AG10803 (cell line): ENCODE measurements around the gene FARS2.
"Not testable (repeated sequence)": the region's sequence is repeated elsewhere in the genome, so short reads cannot be mapped to it uniquely, and the experiment has no call there.

Source experiments
- DNase-seq: peaks from one replicate; pipeline ENCODE4 v3.0.0; 2010; ENCODE audit warnings: low read depth
- H3K4me3 ChIP-seq: 2 replicates; pipeline ENCODE4 v1.5.1; 2011; ENCODE audit warnings: mild to moderate bottlenecking, low read length, control low read depth
- TF ChIP-seq, protein P1 (sequence below): conservative IDR thresholded peaks from 2 replicates; pipeline ENCODE4 v1.5.1; 2011; ENCODE audit warnings: mild to moderate bottlenecking, low read length, control low read depth, inconsistent platforms

The FARS2 gene

GRCh38 chr6:5645328-5646290 is 384.3 kb downstream of the FARS2 start:
- TF ChIP-seq, protein P1, sequence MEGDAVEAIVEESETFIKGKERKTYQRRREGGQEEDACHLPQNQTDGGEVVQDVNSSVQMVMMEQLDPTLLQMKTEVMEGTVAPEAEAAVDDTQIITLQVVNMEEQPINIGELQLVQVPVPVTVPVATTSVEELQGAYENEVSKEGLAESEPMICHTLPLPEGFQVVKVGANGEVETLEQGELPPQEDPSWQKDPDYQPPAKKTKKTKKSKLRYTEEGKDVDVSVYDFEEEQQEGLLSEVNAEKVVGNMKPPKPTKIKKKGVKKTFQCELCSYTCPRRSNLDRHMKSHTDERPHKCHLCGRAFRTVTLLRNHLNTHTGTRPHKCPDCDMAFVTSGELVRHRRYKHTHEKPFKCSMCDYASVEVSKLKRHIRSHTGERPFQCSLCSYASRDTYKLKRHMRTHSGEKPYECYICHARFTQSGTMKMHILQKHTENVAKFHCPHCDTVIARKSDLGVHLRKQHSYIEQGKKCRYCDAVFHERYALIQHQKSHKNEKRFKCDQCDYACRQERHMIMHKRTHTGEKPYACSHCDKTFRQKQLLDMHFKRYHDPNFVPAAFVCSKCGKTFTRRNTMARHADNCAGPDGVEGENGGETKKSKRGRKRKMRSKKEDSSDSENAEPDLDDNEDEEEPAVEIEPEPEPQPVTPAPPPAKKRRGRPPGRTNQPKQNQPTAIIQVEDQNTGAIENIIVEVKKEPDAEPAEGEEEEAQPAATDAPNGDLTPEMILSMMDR = no peak
- no peak overlapping the region for H3K4me3 ChIP-seq
- no peak for DNase-seq

GRCh38 chr6:5652406-5653137 is 391.3 kb downstream of the FARS2 start:
- TF ChIP-seq, protein P1 = no peak
- no peak for DNase-seq
- no peak overlapping the region for H3K4me3 ChIP-seq

DNA sequence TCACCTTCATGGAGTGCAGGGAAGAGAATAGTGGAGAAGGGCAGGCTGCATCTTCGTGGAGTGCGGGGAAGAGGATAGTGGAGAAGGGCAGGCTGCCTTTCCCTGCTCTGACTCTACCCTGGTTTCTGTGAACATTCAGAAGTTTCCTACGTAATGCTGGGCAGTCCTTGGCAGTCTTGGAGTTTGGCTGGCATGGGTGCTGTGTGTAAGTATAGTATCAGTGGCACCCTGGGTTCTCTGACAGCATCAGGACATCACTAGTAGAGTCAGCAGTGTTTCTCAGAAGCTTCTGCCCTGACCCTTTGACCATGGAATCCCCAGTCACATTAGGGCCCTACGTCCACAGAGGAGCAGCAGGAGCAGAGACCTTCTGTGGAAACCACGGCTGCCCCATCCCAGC is 392.5 kb downstream of the FARS2 start:
- TF ChIP-seq, protein P1 = no peak
- DNase-seq = no peak
- no peak overlapping the region for H3K4me3 ChIP-seq

- DNase-seq = no peak
- TF ChIP-seq, protein P1 = no peak
These were observed 394.9 kb downstream of the FARS2 start for GRCh38 chr6:5656226-5656625.

GRCh38 chr6:5656695-5657094 is 395.4 kb downstream of the FARS2 start:
- DNase-seq, H3K4me3 ChIP-seq: not testable (repeated sequence)

More at GRCh38 chr6:5656226-5656625, 394.9 kb downstream of the FARS2 start:
- H3K4me3 ChIP-seq = no peak overlapping the region

DNA sequence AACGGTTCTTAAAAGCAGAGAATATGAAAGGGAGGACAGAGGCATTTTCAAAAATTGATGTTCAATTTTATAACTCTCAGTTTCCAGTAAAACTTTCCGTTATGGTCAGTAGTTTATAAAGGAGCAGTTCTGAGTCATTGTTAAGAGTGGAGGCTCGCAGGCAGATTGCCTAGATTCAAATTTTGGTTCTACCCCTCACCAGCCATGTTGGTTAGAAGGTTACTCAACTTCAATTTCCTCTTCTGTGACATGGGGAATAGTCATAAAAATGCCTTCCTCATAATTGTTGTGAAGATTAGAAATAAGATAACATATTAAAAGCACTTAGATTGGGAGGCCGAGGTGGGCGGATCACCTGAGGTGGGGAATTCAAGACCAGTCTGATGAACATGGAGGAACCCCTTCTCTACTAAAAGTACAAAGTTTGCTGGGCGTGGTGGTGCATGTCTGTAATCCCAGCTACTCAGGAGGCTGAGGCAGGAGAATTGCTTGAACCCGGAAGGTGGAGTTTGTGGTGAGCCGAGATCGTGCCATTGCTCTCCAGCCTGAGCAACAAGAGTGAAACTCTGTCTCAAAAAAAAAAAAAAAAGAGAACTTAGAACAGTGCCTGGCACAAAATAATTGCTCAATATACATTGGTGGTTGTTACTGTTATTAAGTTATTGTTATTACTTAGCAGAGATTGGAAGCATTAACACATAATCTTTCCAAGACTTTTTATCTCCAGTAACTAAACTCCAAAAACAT is 396.5 kb downstream of the FARS2 start:
- DNase-seq = peak; percentile 54
- TF ChIP-seq, protein P1 = no peak

DNA sequence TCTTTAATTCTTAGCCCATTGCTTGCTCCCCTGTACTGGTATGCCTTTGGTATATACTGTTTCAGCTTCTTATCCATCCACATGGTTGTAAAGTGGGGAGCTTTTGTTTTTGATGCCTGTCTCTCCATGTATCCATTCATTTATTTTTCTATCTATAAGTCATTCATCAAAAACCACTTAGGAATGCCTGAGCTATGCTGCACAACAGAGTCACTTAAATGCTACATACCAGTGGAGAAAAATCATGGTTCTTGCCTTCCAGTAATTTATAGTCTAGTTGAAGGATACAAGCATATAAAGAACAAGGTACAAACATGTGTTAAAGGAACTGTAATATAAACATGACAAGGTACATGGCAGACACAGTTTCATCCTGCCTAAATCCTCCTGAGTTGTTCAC is 398.2 kb downstream of the FARS2 start:
- TF ChIP-seq, protein P1 = no peak

More for the DNA sequence above, 396.5 kb downstream of the FARS2 start:
- H3K4me3 ChIP-seq = no peak overlapping the region

More for the DNA sequence above, 398.2 kb downstream of the FARS2 start:
- H3K4me3 ChIP-seq = no peak overlapping the region
- DNase-seq = no peak
